Measurements from ENCODE around the gene INTS1. TPM values are rescaled to one million over a fixed set of nuclear protein-coding genes. Genes with fewer than 3 reads are reported as not detected.
"Not testable (repeated sequence)": the region's sequence is repeated elsewhere in the genome, so short reads cannot be mapped to it uniquely, and the experiment has no call there.

The INTS1 gene
- total RNA-seq, 4 donors from 2014 or later = 50.3 to 134 (median 71.4) TPM

DNA sequence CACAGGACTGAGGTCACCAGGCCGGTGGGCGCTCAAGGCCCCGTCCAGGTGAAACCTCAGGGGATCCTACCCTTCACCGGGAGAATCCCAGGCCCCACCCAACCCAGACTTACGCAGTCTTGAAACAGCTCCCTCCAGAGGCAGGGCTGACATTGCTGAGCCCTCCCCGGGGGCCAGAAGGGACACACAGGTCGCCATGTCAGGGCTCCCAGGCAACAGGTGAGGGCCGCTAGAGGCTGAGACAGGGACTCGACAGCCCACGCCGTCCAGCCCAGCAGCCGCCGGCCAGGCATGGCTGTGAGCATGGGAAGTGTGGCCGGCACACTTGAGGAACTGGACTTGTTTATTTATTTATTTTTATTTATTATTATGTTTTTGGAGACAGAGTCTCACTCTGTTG is 55.2 kb downstream of the INTS1 start:
- H3K4me3 ChIP-seq = no peak overlapping the region
- TF ChIP-seq EP300 (IDR thresholded peaks at IDR 0.05; ENCODE audit: low read depth) (no peak), POLR2AphosphoS5 (IDR thresholded peaks at IDR 0.05) (no peak), POLR2A (IDR thresholded peaks at IDR 0.05) (no peak)
- TF ChIP-seq, protein P1, sequence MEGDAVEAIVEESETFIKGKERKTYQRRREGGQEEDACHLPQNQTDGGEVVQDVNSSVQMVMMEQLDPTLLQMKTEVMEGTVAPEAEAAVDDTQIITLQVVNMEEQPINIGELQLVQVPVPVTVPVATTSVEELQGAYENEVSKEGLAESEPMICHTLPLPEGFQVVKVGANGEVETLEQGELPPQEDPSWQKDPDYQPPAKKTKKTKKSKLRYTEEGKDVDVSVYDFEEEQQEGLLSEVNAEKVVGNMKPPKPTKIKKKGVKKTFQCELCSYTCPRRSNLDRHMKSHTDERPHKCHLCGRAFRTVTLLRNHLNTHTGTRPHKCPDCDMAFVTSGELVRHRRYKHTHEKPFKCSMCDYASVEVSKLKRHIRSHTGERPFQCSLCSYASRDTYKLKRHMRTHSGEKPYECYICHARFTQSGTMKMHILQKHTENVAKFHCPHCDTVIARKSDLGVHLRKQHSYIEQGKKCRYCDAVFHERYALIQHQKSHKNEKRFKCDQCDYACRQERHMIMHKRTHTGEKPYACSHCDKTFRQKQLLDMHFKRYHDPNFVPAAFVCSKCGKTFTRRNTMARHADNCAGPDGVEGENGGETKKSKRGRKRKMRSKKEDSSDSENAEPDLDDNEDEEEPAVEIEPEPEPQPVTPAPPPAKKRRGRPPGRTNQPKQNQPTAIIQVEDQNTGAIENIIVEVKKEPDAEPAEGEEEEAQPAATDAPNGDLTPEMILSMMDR (IDR thresholded peaks at IDR 0.05) = no peak
- peaks cover 0 to 43% (median 10%) of the 10 kb centered on the region in 4 donors for H3K4me1 ChIP-seq
- no peaks in the 10 kb centered on the region for H3K36me3 ChIP-seq
- WGBS, 2 donors (ENCODE audit: low coverage in 1 of 2) = 81% methylated on average over 14 of the region's 14 CpGs; no CpG with 5 or more reads in 1 of the 2 donors
- H3K9me3 ChIP-seq = no peaks in the 10 kb centered on the region
- no peaks in the 10 kb centered on the region for H3K27me3 ChIP-seq
- intact Hi-C loops (cut with DNase I; ENCODE audit: low total_unique reads) = no loop called here
- peak overlapping the region in 2 of 4 donors; percentile 71 to 76 for H3K27ac ChIP-seq
- in situ Hi-C loops (cut with MboI; ENCODE audit: low pct_ligation_motif_present in 1 of 4, low pct_unique_long_range_greater_than_20kb in 1 of 4, low sequenced_read_pairs in 3 of 4) = no loop called here
- DNase-seq = no peak

GRCh38 chr7:1447551-1448244 is 56.5 kb downstream of the INTS1 start:
- Histone ChIP-seq H3K36me3 (no peaks in the 10 kb centered on the region), H3K9me3 (no peaks in the 10 kb centered on the region), H3K27ac (peak overlapping the region; percentile 51 to 76 (median 64)), H3K4me3 (no peak overlapping the region), H3K4me1 (peaks cover 0 to 35% (median 10%) of the 10 kb centered on the region in 4 donors), H3K27me3 (no peaks in the 10 kb centered on the region)
- DNase-seq = no peak
- WGBS, 2 donors (ENCODE audit: low coverage in 1 of 2) = 57% methylated on average over 11 of the region's 15 CpGs; no CpG with 5 or more reads in 1 of the 2 donors
- no peak for TF ChIP-seq EP300 (IDR thresholded peaks at IDR 0.05; ENCODE audit: low read depth)
- no peak for TF ChIP-seq POLR2A (IDR thresholded peaks at IDR 0.05)
- TF ChIP-seq, protein P1 (IDR thresholded peaks at IDR 0.05) = no peak
- in situ Hi-C loops (cut with MboI; ENCODE audit: low pct_ligation_motif_present in 1 of 4, low pct_unique_long_range_greater_than_20kb in 1 of 4, low sequenced_read_pairs in 3 of 4) = no loop called here
- intact Hi-C loops (cut with DNase I; ENCODE audit: low total_unique reads) = no loop called here

- WGBS, 2 donors (ENCODE audit: low coverage in 1 of 2) = 79% methylated on average over 11 of the region's 11 CpGs; no CpG with 5 or more reads in 1 of the 2 donors
- Histone ChIP-seq H3K27me3 (no peaks in the 10 kb centered on the region), H3K36me3 (no peaks in the 10 kb centered on the region), H3K4me3 (no peak overlapping the region), H3K9me3 (no peaks in the 10 kb centered on the region), H3K4me1 (peaks cover 0 to 31% (median 10%) of the 10 kb centered on the region in 4 donors), H3K27ac (peak overlapping the region; percentile 51 to 76 (median 64))
- DNase-seq = no peak
- intact Hi-C loops (cut with DNase I; ENCODE audit: low total_unique reads) = no loop called here
- in situ Hi-C loops (cut with MboI; ENCODE audit: low pct_ligation_motif_present in 1 of 4, low pct_unique_long_range_greater_than_20kb in 1 of 4, low sequenced_read_pairs in 3 of 4) = no loop called here
- TF ChIP-seq POLR2AphosphoS5 (IDR thresholded peaks at IDR 0.05) = no peak
- no peak for TF ChIP-seq POLR2A (IDR thresholded peaks at IDR 0.05)
- TF ChIP-seq, protein P1 (IDR thresholded peaks at IDR 0.05) = no peak
- TF ChIP-seq EP300 (IDR thresholded peaks at IDR 0.05; ENCODE audit: low read depth) = no peak
Measured at GRCh38 chr7:1447112-1447511, 57.1 kb downstream of the INTS1 start.

GRCh38 chr7:1446620-1447032 is 57.6 kb downstream of the INTS1 start:
- Histone ChIP-seq H3K4me1 (peaks cover 0 to 27% (median 10%) of the 10 kb centered on the region in 4 donors), H3K36me3 (no peaks in the 10 kb centered on the region), H3K27me3 (no peaks in the 10 kb centered on the region), H3K4me3 (no peak overlapping the region), H3K27ac (peak overlapping the region; percentile 51 to 76 (median 64)), H3K9me3 (no peaks in the 10 kb centered on the region)
- no peak for DNase-seq
- intact Hi-C loops (cut with DNase I; ENCODE audit: low total_unique reads) = no loop called here
- in situ Hi-C loops (cut with MboI; ENCODE audit: low pct_ligation_motif_present in 1 of 4, low pct_unique_long_range_greater_than_20kb in 1 of 4, low sequenced_read_pairs in 3 of 4) = no loop called here
- WGBS, 2 donors (ENCODE audit: low coverage in 1 of 2) = 37% methylated on average over 14 of the region's 17 CpGs; no CpG with 5 or more reads in 1 of the 2 donors
- no peak for TF ChIP-seq POLR2AphosphoS5 (IDR thresholded peaks at IDR 0.05)
- TF ChIP-seq, protein P1 (IDR thresholded peaks at IDR 0.05) = no peak
- no peak for TF ChIP-seq POLR2A (IDR thresholded peaks at IDR 0.05)
- TF ChIP-seq EP300 (IDR thresholded peaks at IDR 0.05; ENCODE audit: low read depth) = no peak

- intact Hi-C loops (cut with DNase I; ENCODE audit: low total_unique reads); H3K27ac ChIP-seq; H3K27me3 ChIP-seq; H3K36me3 ChIP-seq; in situ Hi-C loops (cut with MboI; ENCODE audit: low pct_ligation_motif_present in 1 of 4, low pct_unique_long_range_greater_than_20kb in 1 of 4, low sequenced_read_pairs in 3 of 4); H3K9me3 ChIP-seq; H3K4me3 ChIP-seq; DNase-seq: not testable (repeated sequence)
- 97% methylated on average over 3 of the region's 5 CpGs; no CpG with 5 or more reads in 1 of the 2 donors for WGBS, 2 donors (ENCODE audit: low coverage in 1 of 2)
- H3K4me1 ChIP-seq = peaks cover 0 to 27% (median 10%) of the 10 kb centered on the region in 4 donors
Measured at GRCh38 chr7:1446026-1446425, 58.2 kb downstream of the INTS1 start.

Data from transverse colon (tissue), 4 donors.